Astrocyte (in vitro differentiated cells and primary cell): ENCODE data around the gene APOBEC3C. TPM values are rescaled to one million over a fixed set of nuclear protein-coding genes. Genes with fewer than 3 reads are reported as not detected.
"Not testable (repeated sequence)": the region's sequence is repeated elsewhere in the genome, so short reads cannot be mapped to it uniquely, and the experiment has no call there.

Source experiments
- DNase-seq: peaks from one replicate; pipeline ENCODE4 v3.0.0-alpha.2; 2010; ENCODE audit warnings: low read depth
- FAIRE-seq: peaks from 2 replicates; lab custom pipeline; 2011; peaks lifted over from hg19 to GRCh38; lab: Jason Lieb, UNC
- H2AFZ ChIP-seq: 2 replicates; pipeline ENCODE4 v1.6.0; 2012; ENCODE audit warnings: low read depth, low read length, inconsistent platforms
- H3K27ac ChIP-seq: 2 replicates; pipeline ENCODE4 v1.5.1; 2011; ENCODE audit warnings: low read depth, low read length, inconsistent platforms
- H3K27me3 ChIP-seq: 2 replicates; pipeline ENCODE4 v1.6.0; 2011; ENCODE audit warnings: low read length, inconsistent platforms; ENCODE audit not compliant: insufficient read depth
- H3K36me3 ChIP-seq: 2 replicates; pipeline ENCODE4 v1.5.1; 2011; ENCODE audit warnings: low read length, inconsistent platforms; ENCODE audit not compliant: insufficient read depth
- H3K4me1 ChIP-seq: 2 replicates; pipeline ENCODE4 v1.5.1; 2011; ENCODE audit warnings: low read length, inconsistent platforms; ENCODE audit not compliant: insufficient read depth
- H3K4me2 ChIP-seq: 2 replicates; pipeline ENCODE4 v1.6.0; 2012; ENCODE audit warnings: low read length, inconsistent platforms
- H3K4me3 ChIP-seq: 2 replicates; pipeline ENCODE4 v1.5.1; 2011; ENCODE audit warnings: low read depth, mild to moderate bottlenecking, low read length, inconsistent platforms; ENCODE audit not compliant: insufficient read depth
- H3K79me2 ChIP-seq: 2 replicates; pipeline ENCODE4 v1.6.0; 2012; ENCODE audit warnings: mild to moderate bottlenecking, low read length, inconsistent platforms; ENCODE audit not compliant: insufficient read depth
- H3K9ac ChIP-seq: 2 replicates; pipeline ENCODE4 v1.6.0; 2012; ENCODE audit warnings: mild to moderate bottlenecking, low read length, inconsistent platforms
- H3K9me3 ChIP-seq: 2 replicates; pipeline ENCODE4 v1.5.1; 2012; ENCODE audit warnings: low read depth, mild to moderate bottlenecking, low read length, inconsistent platforms; ENCODE audit not compliant: insufficient read depth
- H4K20me1 ChIP-seq: 2 replicates; pipeline ENCODE4 v1.6.0; 2012; ENCODE audit warnings: low read length, inconsistent platforms; ENCODE audit not compliant: insufficient read depth
- H3K27ac Mint-ChIP-seq: one replicate; pipeline ENCODE4 v1.8.0; 2021; ENCODE audit warnings: mild to moderate bottlenecking, mixed read lengths; ENCODE audit not compliant: unreplicated experiment
- H3K27me3 Mint-ChIP-seq: one replicate; pipeline ENCODE4 v1.8.0; 2021; ENCODE audit warnings: low read depth, mixed read lengths; ENCODE audit not compliant: unreplicated experiment
- H3K36me3 Mint-ChIP-seq: one replicate; pipeline ENCODE4 v1.8.0; 2021; ENCODE audit warnings: low read depth, mixed read lengths; ENCODE audit not compliant: unreplicated experiment
- H3K4me1 Mint-ChIP-seq: one replicate; pipeline ENCODE4 v1.8.0; 2021; ENCODE audit warnings: low read depth, mixed read lengths; ENCODE audit not compliant: unreplicated experiment
- H3K4me3 Mint-ChIP-seq: one replicate; pipeline ENCODE4 v1.8.0; 2021; ENCODE audit warnings: mild to moderate bottlenecking, moderate library complexity, mixed read lengths; ENCODE audit not compliant: unreplicated experiment
- H3K9me3 Mint-ChIP-seq: one replicate; pipeline ENCODE4 v1.8.0; 2021; ENCODE audit warnings: mild to moderate bottlenecking, mixed read lengths; ENCODE audit not compliant: unreplicated experiment
- EZH2 ChIP-seq: IDR thresholded peaks from 2 replicates; pipeline ENCODE4 v1.6.1; 2012; ENCODE audit warnings: mild to moderate bottlenecking, low read length, inconsistent platforms; ENCODE audit not compliant: insufficient read depth
- total RNA-seq: library from RNA; stranded (reverse); gene quantifications from 2 replicates; pipeline ENCODE4 v1.2.1, GENCODE V29; 2021
- TF ChIP-seq, protein P1 (sequence below): IDR thresholded peaks from 2 replicates; pipeline ENCODE4 v1.5.1; 2011; ENCODE audit warnings: low read depth, mild to moderate bottlenecking, inconsistent platforms, low read length, moderate library complexity; ENCODE audit not compliant: insufficient read depth

Gene APOBEC3C
- total RNA-seq, 1 donor from 2014 or later, result 32.5 TPM

DNA sequence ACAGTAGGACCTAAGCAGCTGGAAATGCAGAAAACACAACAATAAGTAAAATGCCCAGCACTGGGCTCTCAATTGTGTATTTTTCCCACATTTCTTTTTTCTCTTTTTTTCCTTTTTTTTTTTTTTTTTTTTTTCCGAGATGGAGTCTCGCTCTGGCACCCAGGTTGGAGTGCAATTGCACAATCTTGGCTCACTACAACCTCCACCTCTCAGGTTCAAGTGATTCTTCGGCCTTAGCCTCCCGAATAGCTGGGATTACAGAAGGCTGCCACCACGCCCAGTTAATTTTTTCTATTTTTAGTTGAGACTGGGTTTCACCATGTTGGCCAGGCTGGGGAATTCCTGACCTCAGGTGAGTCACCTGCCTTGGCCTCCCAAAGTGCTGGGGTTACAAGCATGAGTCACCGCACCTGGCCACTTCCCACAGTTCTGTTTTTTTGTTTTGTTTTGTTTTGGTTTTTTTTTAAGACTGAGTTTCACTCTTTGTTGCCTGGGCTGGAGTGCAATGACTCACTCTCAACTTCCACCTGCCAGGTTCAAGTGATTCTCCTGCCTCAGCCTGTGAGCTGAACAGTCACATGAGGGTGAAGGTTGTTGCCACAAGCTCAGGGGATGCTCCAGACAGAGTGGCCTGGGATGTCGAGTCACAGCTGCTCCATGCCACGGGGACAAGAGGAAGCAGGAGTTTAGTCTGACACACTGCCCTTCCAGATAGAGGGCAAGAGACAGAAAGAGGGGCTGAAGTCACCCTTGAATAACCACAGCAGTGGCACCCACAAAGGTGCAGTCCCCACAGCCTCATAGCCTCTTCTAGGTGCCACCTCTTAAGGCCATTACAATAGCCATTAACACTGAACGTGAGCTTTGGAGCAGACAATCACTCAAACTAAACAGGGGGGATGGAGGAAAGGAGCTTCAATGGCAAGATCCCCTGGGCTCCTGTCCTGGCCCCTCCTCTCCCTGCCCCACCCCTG lies 29.0 kb upstream of the APOBEC3C start:
- Mint-ChIP-seq H3K27me3 (peaks cover 13% of the 10 kb centered on the region), H3K27ac (peak overlapping the region; percentile 66), H3K4me3 (peak overlapping the region; percentile 34)
- not testable (repeated sequence) for H3K36me3 ChIP-seq, FAIRE-seq, H3K27me3 ChIP-seq, H4K20me1 ChIP-seq, H3K4me1 Mint-ChIP-seq, H3K9me3 ChIP-seq, H3K79me2 ChIP-seq, H3K9ac ChIP-seq, H2AFZ ChIP-seq, H3K9me3 Mint-ChIP-seq, H3K36me3 Mint-ChIP-seq, H3K4me3 ChIP-seq
- H3K4me1 ChIP-seq, result peaks cover 22% of the 10 kb centered on the region
- H3K27ac ChIP-seq, result peak overlapping the region; percentile 30
- H3K4me2 ChIP-seq, result peak overlapping the region; percentile 50
- peak; percentile 53 for DNase-seq

DNA sequence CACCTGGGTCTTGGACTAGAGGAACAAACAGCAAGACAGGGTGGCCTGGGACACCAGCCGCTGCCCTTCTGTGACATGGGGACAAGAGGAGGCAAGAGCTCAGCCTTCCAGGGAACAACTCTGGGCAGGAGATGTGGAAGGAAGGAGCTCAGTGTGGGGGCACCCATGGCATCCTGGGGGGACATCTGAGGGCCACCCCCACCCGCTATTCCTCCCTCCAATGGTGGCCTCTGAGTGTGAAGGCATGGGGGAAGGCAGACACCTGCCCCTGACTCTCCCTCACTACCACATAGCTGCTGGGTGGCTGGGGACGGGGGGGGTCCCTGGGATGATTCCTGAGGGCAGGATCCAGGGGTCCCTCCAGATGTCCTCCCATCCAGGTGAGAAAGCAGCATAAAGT lies 27.4 kb upstream of the APOBEC3C start:
- Histone ChIP-seq H3K4me1 (peaks cover 18% of the 10 kb centered on the region), H3K9me3 (no peaks in the 10 kb centered on the region), H2AFZ (no peak overlapping the region), H3K4me2 (no peak overlapping the region), H3K36me3 (no peaks in the 10 kb centered on the region), H3K27ac (no peak overlapping the region), H3K79me2 (no peaks in the 10 kb centered on the region), H4K20me1 (no peaks in the 10 kb centered on the region), H3K27me3 (no peaks in the 10 kb centered on the region), H3K4me3 (no peak overlapping the region), H3K9ac (no peak overlapping the region)
- H3K4me3 Mint-ChIP-seq, result no peak overlapping the region
- no peak for DNase-seq
- no peaks in the 10 kb centered on the region for H3K9me3 Mint-ChIP-seq
- H3K27ac Mint-ChIP-seq, result no peak overlapping the region
- H3K27me3 Mint-ChIP-seq, result peaks cover 13% of the 10 kb centered on the region
- H3K4me1 Mint-ChIP-seq, result peaks cover 10% of the 10 kb centered on the region
- FAIRE-seq, result no peak
- H3K36me3 Mint-ChIP-seq, result peaks cover 3% of the 10 kb centered on the region
- TF ChIP-seq, protein P1, sequence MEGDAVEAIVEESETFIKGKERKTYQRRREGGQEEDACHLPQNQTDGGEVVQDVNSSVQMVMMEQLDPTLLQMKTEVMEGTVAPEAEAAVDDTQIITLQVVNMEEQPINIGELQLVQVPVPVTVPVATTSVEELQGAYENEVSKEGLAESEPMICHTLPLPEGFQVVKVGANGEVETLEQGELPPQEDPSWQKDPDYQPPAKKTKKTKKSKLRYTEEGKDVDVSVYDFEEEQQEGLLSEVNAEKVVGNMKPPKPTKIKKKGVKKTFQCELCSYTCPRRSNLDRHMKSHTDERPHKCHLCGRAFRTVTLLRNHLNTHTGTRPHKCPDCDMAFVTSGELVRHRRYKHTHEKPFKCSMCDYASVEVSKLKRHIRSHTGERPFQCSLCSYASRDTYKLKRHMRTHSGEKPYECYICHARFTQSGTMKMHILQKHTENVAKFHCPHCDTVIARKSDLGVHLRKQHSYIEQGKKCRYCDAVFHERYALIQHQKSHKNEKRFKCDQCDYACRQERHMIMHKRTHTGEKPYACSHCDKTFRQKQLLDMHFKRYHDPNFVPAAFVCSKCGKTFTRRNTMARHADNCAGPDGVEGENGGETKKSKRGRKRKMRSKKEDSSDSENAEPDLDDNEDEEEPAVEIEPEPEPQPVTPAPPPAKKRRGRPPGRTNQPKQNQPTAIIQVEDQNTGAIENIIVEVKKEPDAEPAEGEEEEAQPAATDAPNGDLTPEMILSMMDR, result no peak
- TF ChIP-seq EZH2, result no peak

DNA sequence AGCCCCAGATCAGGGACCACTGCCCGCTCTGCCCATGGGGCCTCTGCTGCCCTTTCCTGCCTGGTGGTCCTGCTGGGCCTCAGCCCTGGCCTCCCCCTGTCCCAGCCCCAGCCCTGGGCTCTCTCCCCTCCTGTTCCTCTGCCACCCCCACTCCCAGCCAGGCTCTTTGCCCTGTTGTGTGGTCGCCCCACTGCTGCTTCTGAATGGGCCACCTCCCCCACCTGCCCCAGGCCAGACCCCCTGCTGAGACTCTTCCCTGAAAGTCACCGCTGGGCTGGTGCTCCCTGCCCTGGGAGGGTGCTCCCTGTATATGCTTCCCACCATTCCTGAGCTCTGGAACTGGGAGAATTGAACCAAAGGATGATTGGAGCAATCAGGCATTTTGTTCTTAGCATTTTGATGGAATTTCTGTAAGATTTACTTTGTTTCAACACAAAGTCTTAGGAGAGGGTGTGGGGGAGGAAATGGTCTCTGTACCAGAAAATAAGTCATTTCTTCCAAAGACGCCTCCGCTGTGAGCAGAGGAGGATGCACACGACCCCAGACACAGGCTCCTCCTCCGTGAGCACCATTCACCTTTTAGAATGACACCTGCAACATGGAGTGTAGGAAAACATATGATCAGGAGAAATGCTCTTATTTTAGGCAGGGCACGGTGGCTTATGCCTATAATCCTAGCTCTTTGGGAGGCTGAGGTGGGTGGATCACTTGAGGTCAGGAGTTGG lies 26.7 kb upstream of the APOBEC3C start:
- Histone ChIP-seq H4K20me1 (no peaks in the 10 kb centered on the region), H3K27me3 (no peaks in the 10 kb centered on the region), H3K4me1 (peaks cover 15% of the 10 kb centered on the region), H3K79me2 (no peaks in the 10 kb centered on the region), H3K9me3 (no peaks in the 10 kb centered on the region), H3K4me2 (no peak overlapping the region), H3K9ac (no peak overlapping the region), H3K36me3 (no peaks in the 10 kb centered on the region), H3K27ac (no peak overlapping the region), H2AFZ (no peak overlapping the region), H3K4me3 (no peak overlapping the region)
- Mint-ChIP-seq H3K4me1 (peaks cover 7% of the 10 kb centered on the region), H3K36me3 (peaks cover 3% of the 10 kb centered on the region), H3K27ac (no peak overlapping the region), H3K27me3 (peaks cover 15% of the 10 kb centered on the region), H3K4me3 (no peak overlapping the region), H3K9me3 (no peaks in the 10 kb centered on the region)
- TF ChIP-seq, protein P1, result no peak
- no peak for TF ChIP-seq EZH2
- DNase-seq, result no peak
- FAIRE-seq, result no peak
